GM21786 (cell line): ENCODE results near the gene POLR3K.

Experiments
- ATAC-seq: cut with Tn5 transposase; IDR thresholded peaks from one replicate; pipeline ENCODE4 v1.9.1; 2021; ENCODE audit not compliant: unreplicated experiment

Gene POLR3K

DNA sequence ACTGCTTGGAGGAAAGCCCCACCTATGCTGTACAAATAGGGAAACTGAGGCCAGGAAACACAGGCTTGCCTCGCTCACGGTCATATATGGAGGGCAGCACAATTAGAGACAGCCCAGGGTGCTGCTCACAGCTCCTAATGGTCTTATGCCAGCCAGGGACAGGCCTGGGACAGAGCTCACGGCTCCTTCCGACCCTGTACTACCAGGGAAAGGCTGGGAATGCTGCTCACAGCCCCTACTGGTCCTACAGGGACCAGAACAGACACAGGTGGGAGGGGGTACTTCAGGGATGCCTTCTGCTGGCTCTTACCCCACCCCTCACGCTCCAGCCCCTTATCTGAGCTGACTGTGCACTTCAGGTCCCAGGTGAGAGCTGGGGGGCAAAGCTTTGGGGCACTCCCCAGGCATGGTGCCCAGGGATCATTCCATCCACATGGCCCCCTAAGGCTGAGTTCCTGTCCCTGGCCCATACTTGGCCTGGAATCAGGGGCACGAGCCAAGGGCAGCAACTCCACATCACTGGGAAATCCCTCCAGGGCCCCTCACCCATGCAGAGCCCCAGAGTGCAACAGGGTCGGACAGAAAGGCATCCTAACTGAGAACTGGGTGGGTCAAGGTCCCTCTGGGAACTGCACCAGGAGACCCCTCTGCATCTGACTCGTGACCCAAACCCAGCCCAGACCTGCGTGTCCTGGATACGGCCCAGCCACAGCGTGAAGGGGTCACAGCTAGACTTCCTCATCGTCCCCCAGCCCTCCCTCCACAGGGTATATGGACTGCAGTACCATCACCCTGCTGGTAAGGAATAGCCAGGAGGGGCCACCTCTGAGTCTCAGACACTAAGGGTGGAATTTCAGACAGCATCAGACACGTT is 13.1 kb upstream of the POLR3K start:
- no peak for ATAC-seq

- ATAC-seq = no peak
Measured at GRCh38 chr16:65745-66144, 12.3 kb upstream of the POLR3K start.

DNA sequence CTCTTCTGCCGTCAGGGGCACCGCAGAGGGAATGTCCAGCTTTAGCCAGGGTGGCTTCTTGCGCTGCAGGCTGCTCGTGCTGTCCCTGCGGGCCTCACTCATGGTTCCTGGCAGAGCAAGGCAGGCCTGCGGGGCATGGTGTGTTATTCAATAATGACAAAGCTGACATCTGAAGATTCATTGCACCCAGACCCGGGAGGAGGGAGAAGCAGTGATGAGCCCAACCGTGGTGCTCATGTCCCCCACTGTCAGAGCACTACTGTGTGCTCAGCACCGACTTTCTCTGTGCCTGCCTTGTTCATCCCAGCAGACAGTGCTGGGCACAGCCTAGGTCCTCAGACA is 11.5 kb upstream of the POLR3K start:
- no peak for ATAC-seq

DNA sequence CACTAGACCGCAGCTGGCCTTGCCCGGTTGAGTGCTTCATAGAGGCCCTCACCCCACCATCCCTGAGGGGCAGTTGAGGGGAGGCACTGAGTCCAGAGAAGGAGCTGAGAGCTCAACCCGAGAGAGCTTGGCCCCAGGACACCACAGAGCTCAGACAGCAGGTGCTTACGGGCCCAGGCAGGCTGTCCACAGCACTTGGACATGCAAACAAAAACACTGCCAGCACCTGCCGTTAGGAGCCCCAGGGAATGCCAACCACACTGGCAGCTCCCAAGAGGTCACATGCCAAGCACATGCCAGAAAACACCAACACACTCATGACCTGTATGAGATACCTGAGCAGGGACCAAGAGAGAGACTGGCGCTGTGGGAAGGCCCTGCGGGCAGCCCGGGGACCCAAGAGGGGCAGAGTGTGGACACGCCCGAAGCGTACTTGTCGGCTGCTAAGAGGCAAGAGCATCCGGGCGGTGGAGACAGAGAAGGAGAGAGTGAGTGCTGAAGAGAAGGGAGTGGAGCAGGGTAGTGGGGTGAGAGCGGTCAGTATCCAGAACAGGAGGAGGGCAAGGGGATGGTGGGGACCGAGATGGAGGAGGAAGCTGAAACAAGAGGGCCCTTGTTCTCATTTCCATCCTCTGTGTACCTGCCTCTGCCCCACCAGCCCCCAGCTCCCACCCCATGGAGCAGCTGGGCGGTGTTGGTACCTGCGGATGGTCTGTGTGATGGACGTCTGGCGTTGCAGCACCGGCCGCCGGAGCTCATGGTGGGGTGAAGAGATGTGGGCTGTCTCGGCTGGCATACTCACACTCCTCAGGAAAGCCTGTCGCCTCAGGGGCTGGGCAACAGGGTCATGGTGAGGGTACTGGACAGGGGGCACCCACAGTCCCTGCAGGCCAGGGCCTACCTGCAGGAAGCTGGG is 10.8 kb upstream of the POLR3K start:
- no peak for ATAC-seq

DNA sequence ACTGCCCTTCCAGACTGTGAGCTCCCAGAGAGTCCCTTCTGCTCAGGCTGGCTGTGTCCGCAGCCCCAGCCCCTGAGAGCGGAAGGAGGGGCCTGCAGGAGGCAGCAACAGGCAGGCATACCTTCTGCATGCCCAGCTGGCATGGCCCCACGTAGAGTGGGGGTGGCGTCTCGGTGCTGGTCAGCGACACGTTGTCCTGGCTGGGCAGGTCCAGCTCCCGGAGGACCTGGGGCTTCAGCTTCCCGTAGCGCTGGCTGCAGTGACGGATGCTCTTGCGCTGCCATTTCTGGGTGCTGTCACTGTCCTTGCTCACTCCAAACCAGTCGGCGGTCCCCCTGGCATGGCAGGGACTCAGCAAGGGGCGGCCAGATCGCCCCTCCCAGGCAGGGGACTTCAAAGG is 10.1 kb upstream of the POLR3K start:
- ATAC-seq = no peak

DNA sequence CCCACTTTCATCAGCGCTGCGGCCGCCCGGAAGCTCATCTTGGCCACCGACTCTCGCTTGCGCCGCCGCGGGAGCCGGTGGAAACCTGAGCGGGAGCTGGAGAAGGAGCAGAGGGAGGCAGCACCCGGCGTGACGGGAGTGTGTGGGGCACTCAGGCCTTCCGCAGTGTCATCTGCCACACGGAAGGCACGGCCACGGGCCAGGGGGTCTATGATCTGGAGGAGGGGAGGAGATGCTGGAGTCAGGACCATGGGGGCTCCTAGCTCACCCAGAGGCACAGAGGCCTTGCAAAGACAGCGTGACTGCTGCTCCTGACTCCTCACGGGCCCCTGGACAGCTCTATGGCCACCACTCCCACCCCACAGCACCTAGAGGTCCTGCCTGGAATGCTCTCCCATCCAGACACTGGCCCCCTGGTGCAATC is 9.6 kb upstream of the POLR3K start:
- no peak for ATAC-seq

DNA sequence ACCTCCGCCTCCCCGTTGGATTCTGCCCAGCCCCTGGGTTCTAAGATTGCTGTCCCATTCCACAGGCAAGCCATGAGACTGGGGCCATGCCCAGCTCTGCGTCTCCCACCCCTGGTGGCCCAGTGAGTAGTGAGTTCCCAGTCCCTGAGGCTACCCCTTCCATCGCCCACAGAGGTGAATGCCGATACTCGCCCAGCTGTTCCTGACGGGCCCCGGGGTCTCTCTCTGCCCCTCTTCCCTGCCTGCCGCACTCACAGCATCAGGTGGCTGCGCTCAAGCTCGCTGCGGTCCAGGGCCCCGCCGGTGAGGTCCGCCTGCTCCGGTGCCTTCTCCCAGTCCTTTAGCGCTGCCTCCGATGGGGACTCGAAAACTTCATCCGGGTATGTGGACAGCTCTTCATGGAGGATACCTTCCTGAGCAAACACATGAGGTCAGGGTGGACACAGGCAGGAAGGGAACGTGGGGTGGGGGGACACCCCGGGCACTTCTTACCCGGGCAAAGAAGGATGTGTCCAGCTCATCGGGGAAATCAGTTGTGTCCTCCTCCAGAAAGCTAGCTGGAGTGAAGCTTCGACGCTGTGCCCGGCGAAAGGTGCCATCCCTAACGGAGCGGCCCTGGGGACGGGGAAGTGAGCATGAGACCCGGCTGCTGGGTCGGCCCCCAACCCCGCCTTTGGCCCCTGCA is 9.0 kb upstream of the POLR3K start:
- ATAC-seq = no peak

- ATAC-seq = no peak
Measured at GRCh38 chr16:61879-62281, 8.5 kb upstream of the POLR3K start.

GRCh38 chr16:60929-61878 is 7.8 kb upstream of the POLR3K start:
- no peak for ATAC-seq

DNA sequence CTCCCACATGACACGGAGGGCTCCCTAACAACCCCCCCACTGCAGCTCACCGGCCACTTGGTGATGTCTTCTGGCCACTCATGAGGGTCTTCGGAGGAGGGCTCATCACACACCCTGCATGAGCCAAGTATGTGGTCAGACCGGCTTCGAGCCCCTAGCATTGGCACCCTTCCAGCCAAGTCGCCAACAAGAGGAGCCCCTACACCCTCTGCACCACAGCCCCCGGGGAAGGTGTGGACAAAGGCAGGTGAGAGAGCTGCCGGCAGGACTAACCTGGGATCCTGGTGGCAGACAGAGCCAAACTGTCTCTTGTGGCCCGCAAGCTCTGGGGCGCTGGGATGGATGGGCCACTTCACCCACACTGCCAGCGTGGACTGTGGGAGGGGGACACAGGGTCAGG is 6.8 kb upstream of the POLR3K start:
- no peak for ATAC-seq

GRCh38 chr16:59440-60059 is 6.1 kb upstream of the POLR3K start:
- ATAC-seq = no peak

- no peak for ATAC-seq
Measured at GRCh38 chr16:58491-59439, 5.4 kb upstream of the POLR3K start.

GRCh38 chr16:57711-58110 is 4.3 kb upstream of the POLR3K start:
- no peak for ATAC-seq

GRCh38 chr16:56231-56927 is 3.0 kb upstream of the POLR3K start:
- no peak for ATAC-seq

DNA sequence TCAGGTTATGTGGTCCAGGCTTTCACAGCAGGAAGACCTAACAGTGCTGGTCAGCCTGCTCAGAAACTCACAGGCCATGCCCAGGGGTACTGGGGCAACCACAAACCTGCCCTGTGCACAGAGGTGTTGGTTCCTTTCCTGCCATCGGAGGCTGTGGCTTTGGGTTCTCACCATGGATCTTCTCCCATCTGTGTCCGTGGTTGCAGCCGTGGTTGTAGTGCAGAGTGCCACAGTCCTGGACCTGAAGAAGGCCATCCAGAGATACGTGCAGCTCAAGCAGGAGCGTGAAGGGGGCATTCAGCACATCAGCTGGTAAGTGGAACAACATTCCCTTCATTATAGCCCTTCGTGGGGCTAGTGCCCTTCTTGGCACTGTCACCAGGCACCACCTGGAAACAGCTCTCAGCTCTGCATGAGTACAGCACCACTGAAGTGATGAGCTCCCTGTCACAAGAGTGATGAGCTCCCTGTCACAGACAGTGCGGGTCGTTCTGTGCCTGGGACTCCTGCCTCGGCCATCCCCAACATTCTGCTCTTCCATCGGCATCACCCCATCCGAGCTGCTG is 2.2 kb upstream of the POLR3K start:
- ATAC-seq = no peak

DNA sequence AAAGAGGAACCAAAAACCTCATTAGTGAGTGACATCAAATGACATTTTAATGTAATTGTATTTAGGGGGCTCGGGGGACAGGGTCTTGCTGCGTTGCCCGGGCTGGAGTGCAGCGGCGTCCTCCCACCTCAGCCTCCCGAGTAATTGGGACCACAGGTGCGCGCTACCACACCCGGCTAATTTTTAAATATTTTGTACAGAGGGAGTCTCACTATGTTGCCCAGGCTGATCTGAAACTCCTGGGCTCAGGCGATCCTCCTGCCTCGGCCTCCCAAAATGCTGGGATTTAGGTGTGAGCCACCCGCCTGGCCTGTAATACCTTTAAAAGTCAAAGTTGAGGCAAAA is 801 bp upstream of the POLR3K start:
- no peak for ATAC-seq

GRCh38 chr16:50769-51591 is 2.4 kb downstream of the POLR3K start:
- ATAC-seq = no peak
